AG04450 (cell line): ENCODE results near the gene NPB. TPM values are rescaled to one million over a fixed set of nuclear protein-coding genes. Genes with fewer than 3 reads are reported as not detected.

ENCODE experiments used
- CTCF ChIA-PET: fragments of 300-600, 350-600 bp; formaldehyde crosslinking; extraction: SDS; loops from one replicate; lab custom pipeline; 2022; ENCODE audit warnings: antibody characterized with exemption, inconsistent platforms; lab: Charles Lee
- POLR2A ChIA-PET: fragments of 350-600 bp; formaldehyde crosslinking; extraction: SDS; loops from one replicate; lab custom pipeline; 2021; ENCODE audit warnings: antibody characterized with exemption, inconsistent platforms; lab: Yijun Ruan, JAX
- DNase-seq: peaks from one replicate; pipeline ENCODE4 v3.0.0-alpha.2; 2011; ENCODE audit warnings: low read depth, low spot score
- H3K27ac ChIP-seq: one replicate; pipeline ENCODE4 v1.5.1; 2012; ENCODE audit warnings: low read depth, low read length, control low read depth
- H3K27me3 ChIP-seq: one replicate; pipeline ENCODE4 v1.6.0; 2012; ENCODE audit warnings: low read length; ENCODE audit not compliant: control insufficient read depth, insufficient read depth
- H3K4me3 ChIP-seq: 2 replicates; pipeline ENCODE4 v1.5.1; 2011; ENCODE audit warnings: mild to moderate bottlenecking, low read depth, low read length, control low read depth
- H3K9me3 ChIP-seq: 2 replicates; pipeline ENCODE4 v1.5.1; 2012; ENCODE audit warnings: low read length; ENCODE audit not compliant: control insufficient read depth, insufficient read depth
- polyA plus RNA-seq: library from polyadenylated mRNA; depleted of rRNA; stranded (reverse); fragments of >200 nt; gene quantifications from 2 replicates; pipeline ENCODE4 v1.2.3, GENCODE V29; 2011
- TF ChIP-seq, protein P1 (sequence below): IDR thresholded peaks from 2 replicates; pipeline ENCODE4 v1.5.1; 2011; ENCODE audit warnings: low read depth, low read length, control low read depth, inconsistent platforms

Gene NPB
- polyA plus RNA-seq, 1 experiment = 0.20 TPM

DNA sequence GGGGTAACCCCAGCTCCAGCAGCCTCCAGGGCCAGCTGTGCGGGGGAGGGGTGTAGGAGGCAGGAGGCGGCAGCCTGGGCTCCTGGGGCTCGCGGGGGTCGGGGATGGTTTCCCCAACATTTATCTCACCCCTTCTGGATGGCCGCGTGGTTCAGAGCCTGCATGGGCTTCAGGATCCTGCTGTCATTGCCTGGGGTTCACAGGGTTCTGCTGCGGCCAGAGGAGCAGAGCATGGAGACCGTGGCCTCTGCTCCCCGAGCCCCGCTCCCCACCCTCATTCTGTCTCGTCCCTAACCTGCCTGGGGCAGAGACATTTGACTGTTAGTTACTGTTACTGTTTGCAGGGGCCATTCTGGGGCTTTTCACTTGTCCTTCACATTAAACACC is 40.1 kb downstream of the NPB start:
- CTCF ChIA-PET = no interaction called here
- Histone ChIP-seq H3K27me3 (peaks cover 12% of the 10 kb centered on the region), H3K9me3 (peaks cover 4% of the 10 kb centered on the region; the same call in 1 of the 2 replicates), H3K4me3 (no peak overlapping the region), H3K27ac (no peak overlapping the region)
- DNase-seq = no peak
- TF ChIP-seq, protein P1, sequence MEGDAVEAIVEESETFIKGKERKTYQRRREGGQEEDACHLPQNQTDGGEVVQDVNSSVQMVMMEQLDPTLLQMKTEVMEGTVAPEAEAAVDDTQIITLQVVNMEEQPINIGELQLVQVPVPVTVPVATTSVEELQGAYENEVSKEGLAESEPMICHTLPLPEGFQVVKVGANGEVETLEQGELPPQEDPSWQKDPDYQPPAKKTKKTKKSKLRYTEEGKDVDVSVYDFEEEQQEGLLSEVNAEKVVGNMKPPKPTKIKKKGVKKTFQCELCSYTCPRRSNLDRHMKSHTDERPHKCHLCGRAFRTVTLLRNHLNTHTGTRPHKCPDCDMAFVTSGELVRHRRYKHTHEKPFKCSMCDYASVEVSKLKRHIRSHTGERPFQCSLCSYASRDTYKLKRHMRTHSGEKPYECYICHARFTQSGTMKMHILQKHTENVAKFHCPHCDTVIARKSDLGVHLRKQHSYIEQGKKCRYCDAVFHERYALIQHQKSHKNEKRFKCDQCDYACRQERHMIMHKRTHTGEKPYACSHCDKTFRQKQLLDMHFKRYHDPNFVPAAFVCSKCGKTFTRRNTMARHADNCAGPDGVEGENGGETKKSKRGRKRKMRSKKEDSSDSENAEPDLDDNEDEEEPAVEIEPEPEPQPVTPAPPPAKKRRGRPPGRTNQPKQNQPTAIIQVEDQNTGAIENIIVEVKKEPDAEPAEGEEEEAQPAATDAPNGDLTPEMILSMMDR = no peak
- POLR2A ChIA-PET = no interaction called here

DNA sequence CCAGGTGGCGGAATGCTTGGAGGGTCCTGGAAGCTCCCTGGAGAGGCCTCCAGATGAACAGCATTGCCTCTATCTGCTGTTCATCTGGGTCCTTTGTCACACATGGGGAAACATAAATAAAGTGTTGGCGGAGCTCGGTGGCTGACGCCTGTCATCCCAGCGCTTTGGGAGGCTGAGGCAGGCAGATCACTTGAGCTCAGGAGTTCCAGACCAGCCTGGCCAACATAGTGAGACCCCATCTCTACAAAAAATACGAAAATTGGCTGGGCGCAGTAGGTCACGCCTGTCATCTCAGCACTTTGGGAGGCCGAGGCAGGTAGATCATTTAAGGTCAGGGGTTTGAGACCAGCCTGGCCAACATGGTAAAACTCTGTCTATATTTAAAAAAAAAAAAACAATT is 42.8 kb downstream of the NPB start:
- Histone ChIP-seq H3K4me3 (no peak overlapping the region), H3K27me3 (peaks cover 12% of the 10 kb centered on the region), H3K9me3 (peaks cover 4% of the 10 kb centered on the region; the same call in 1 of the 2 replicates), H3K27ac (no peak overlapping the region)
- ChIA-PET POLR2A (interaction anchor here (0.6 kb wide), 1 partner anchor 8 kb away, joined by 3 read pairs; no protein-coding TSS in a partner anchor), CTCF (interaction anchor here (1.9 kb wide), 1 partner anchor 15 kb away, joined by 9 read pairs; no protein-coding TSS in a partner anchor)
- TF ChIP-seq, protein P1 = no peak
- DNase-seq = no peak

DNA sequence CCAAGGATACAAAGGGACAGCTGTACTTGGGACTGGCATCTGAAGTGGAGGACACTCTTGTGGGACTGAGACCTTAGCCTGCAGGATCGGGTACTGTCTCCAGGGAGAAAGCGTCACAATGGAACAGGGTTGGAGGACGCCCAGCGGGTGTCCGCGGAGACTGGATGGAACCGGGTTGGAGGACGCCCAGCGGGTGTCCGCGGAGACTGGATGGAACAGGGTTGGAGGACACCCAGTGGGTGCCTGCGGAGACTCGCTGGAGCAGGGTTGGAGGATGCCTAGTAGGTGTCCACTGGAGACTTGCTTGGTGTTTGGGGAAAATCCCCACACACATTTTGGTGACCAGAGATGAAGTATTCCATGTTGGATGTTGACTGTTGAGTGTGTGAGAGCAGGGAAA is 45.2 kb downstream of the NPB start, which contains the start of gene MYADML2:
MYADML2 (minus strand) TSS at position 45 of the 400 bp plus-strand sequence. CDS start 5,492 bp downstream, outside the sequence.
- H3K27ac ChIP-seq = no peak within 1 kb of the TSS
- peaks cover 7% of the 10 kb centered on the region for H3K27me3 ChIP-seq
- no peaks in the 10 kb centered on the region; the same call in 1 of the 2 replicates for H3K9me3 ChIP-seq
- POLR2A ChIA-PET = no interaction called here
- H3K4me3 ChIP-seq = no peak within 1 kb of the TSS
- DNase-seq = no peak
- CTCF ChIA-PET = no interaction called here
- TF ChIP-seq, protein P1 = no peak

DNA sequence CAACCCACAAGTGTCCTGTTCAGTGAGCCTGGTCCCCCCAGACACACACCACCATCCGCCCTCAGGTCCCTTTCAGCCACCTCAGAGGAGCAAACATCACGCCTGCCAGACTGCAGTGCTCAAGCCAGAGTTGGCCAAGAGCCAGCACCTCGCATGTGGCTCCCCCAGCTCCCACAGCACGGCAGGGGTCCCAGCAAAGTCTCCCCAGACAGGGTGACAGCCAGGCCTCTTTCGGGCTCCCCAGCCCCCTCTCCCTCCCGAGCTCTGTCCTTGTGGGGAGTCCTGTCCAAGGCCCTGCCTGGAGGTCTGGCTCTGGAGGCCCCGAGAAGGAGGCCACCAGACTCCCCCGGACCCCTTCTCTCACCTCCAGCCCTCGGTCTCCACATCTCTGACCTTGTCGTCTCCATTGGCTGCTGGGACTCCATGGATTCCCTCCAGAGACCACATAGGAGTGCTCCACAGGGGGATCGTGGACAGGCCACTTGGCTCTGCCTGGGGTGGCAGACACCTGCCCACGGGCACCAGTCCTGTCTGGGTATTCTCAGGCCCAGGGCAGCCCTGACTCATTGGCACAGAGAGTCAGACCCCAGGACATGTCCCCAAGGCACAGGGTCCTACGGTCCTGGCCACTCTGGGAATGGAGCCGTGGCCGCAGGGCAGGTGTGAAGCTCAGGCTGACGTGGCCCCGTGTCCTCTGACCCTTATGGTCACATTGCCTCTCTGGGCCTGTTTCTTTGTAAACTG is 46.8 kb downstream of the NPB start:
- peaks cover 6% of the 10 kb centered on the region for H3K27me3 ChIP-seq

More for the DNA sequence above, 46.8 kb downstream of the NPB start:
- CTCF ChIA-PET = no interaction called here
- no peaks in the 10 kb centered on the region; the same call in 1 of the 2 replicates for H3K9me3 ChIP-seq
- no peak overlapping the region for H3K27ac ChIP-seq
- no peak for DNase-seq
- no peak overlapping the region for H3K4me3 ChIP-seq
- POLR2A ChIA-PET = interaction anchor here (1.0 kb wide), 1 partner anchor 22 kb away, joined by 3 read pairs; no protein-coding TSS in a partner anchor
- TF ChIP-seq, protein P1 = no peak
